Neural progenitor cell (in vitro differentiated cells): Measurements from ENCODE around the gene ATF6. TPM values are rescaled to one million over a fixed set of nuclear protein-coding genes. Genes with fewer than 3 reads are reported as not detected.

Experiments
- DNase-seq: peaks from one replicate; pipeline ENCODE4 v3.0.0-alpha.2; 2016; ENCODE audit warnings: low spot score
- H2AFZ ChIP-seq: fragments of 200-600 bp; sonication (generic); replicated peaks from 2 replicates; pipeline ENCODE4 v1.6.1; 2016; ENCODE audit warnings: antibody characterized with exemption
- H3F3A ChIP-seq: fragments of 200-600 bp; sonication (generic); 2 replicates; pipeline ENCODE4 v1.6.1; 2016; ENCODE audit warnings: antibody characterized with exemption, low read depth
- H3K27ac ChIP-seq: fragments of 200-600 bp; sonication (generic); 2 replicates; pipeline ENCODE4 v1.5.1; 2016; ENCODE audit warnings: mild to moderate bottlenecking
- H3K27me3 ChIP-seq: fragments of 200-600 bp; sonication (generic); 2 replicates; pipeline ENCODE4 v1.6.1; 2016; ENCODE audit warnings: mild to moderate bottlenecking, moderate library complexity
- H3K36me3 ChIP-seq: fragments of 200-600 bp; sonication (generic); 2 replicates; pipeline ENCODE4 v1.5.1; 2016
- H3K4me1 ChIP-seq: fragments of 200-600 bp; sonication (generic); 2 replicates; pipeline ENCODE4 v1.6.1; 2016; ENCODE audit warnings: mixed run types
- H3K4me2 ChIP-seq: fragments of 200-600 bp; sonication (generic); 2 replicates; pipeline ENCODE4 v1.6.1; 2016
- H3K4me3 ChIP-seq: fragments of 200-600 bp; sonication (generic); 2 replicates; pipeline ENCODE4 v1.5.1; 2016
- H3K79me2 ChIP-seq: fragments of 200-600 bp; sonication (generic); 2 replicates; pipeline ENCODE4 v1.6.1; 2016; ENCODE audit warnings: low read depth
- H3K9ac ChIP-seq: fragments of 200-600 bp; sonication (generic); 2 replicates; pipeline ENCODE4 v1.6.1; 2016
- H3K9me3 ChIP-seq: fragments of 200-600 bp; sonication (generic); 2 replicates; pipeline ENCODE4 v1.5.1; 2016; ENCODE audit warnings: low read depth
- H4K20me1 ChIP-seq: fragments of 200-600 bp; sonication (generic); 2 replicates; pipeline ENCODE4 v1.6.1; 2016; ENCODE audit warnings: low read depth
- H3K27ac Mint-ChIP-seq: 3 replicates; pipeline ENCODE4 v1.8.0; 2021; ENCODE audit warnings: mixed read lengths
- H3K27me3 Mint-ChIP-seq: 2 replicates; pipeline ENCODE4 v1.8.0; 2022; ENCODE audit warnings: low read depth, mild to moderate bottlenecking, inconsistent platforms, moderate library complexity, mixed read lengths; ENCODE audit not compliant: insufficient read depth
- H3K36me3 Mint-ChIP-seq: 3 replicates; pipeline ENCODE4 v1.8.0; 2021; ENCODE audit warnings: mixed read lengths
- H3K4me1 Mint-ChIP-seq: 3 replicates; pipeline ENCODE4 v1.8.0; 2021; ENCODE audit warnings: mixed read lengths
- H3K4me3 Mint-ChIP-seq: 3 replicates; pipeline ENCODE4 v1.8.0; 2021; ENCODE audit warnings: mild to moderate bottlenecking, moderate library complexity, mixed read lengths
- H3K9me3 Mint-ChIP-seq: 3 replicates; pipeline ENCODE4 v1.8.0; 2020; ENCODE audit warnings: mixed read lengths
- EZH2 ChIP-seq: fragments of 200-600 bp; sonication (generic); IDR thresholded peaks from 2 replicates; pipeline ENCODE4 v1.6.1; 2017; ENCODE audit warnings: antibody characterized with exemption, mild to moderate bottlenecking, moderate library complexity
- EZH2phosphoT487 ChIP-seq: fragments of 200-600 bp; sonication (generic); IDR thresholded peaks from 2 replicates; pipeline ENCODE4 v1.6.1; 2017; ENCODE audit warnings: antibody characterized with exemption
- total RNA-seq: library from RNA; depleted of rRNA; stranded (reverse); fragments of >200 nt; gene quantifications from 2 replicates; pipeline ENCODE4 v1.2.3, GENCODE V29; 2015; ENCODE audit warnings: low replicate concordance
- TF ChIP-seq, protein P1 (sequence below): fragments of 200-600 bp; sonication (generic); IDR thresholded peaks from 2 replicates; pipeline ENCODE4 v1.5.1; 2017; ENCODE audit warnings: antibody characterized with exemption, mild to moderate bottlenecking

ATF6 gene
- total RNA-seq, 1 donor from 2014 or later: 31.7 TPM

DNA sequence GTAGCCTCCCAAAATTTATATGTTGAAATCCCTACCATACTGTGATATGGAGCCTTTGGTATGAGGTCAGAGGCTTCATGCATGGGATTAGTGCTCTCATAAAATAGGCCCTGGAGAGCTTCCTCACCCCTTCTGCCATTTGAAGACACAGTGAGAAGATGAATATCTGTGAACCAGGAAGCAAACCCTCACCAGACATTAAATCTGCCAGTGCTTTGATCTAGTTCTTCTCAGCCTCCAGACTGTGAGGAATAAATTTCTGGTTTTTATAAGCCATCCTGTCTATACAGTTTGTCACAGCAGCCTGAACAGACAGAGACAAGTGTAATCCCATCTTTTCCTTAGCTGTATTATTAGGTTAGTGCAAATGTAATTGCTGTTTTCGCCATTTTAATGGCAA is 169.1 kb downstream of the ATF6 start:
- no peak overlapping the region for H3K9ac ChIP-seq
- H3K4me3 ChIP-seq: no peak overlapping the region
- Mint-ChIP-seq H3K4me3 (no peak overlapping the region), H3K9me3 (no peaks in the 10 kb centered on the region), H3K36me3 (peaks cover 3% of the 10 kb centered on the region), H3K27me3 (no peaks in the 10 kb centered on the region), H3K4me1 (no peaks in the 10 kb centered on the region), H3K27ac (no peak overlapping the region)
- no peak overlapping the region for H3K4me2 ChIP-seq
- no peaks in the 10 kb centered on the region for H3K27me3 ChIP-seq
- no peaks in the 10 kb centered on the region for H3K4me1 ChIP-seq
- H3K9me3 ChIP-seq: no peaks in the 10 kb centered on the region
- H4K20me1 ChIP-seq: no peaks in the 10 kb centered on the region
- H3F3A ChIP-seq: no peaks in the 10 kb centered on the region
- H3K36me3 ChIP-seq: no peaks in the 10 kb centered on the region
- no peak overlapping the region for H2AFZ ChIP-seq
- TF ChIP-seq, protein P1, sequence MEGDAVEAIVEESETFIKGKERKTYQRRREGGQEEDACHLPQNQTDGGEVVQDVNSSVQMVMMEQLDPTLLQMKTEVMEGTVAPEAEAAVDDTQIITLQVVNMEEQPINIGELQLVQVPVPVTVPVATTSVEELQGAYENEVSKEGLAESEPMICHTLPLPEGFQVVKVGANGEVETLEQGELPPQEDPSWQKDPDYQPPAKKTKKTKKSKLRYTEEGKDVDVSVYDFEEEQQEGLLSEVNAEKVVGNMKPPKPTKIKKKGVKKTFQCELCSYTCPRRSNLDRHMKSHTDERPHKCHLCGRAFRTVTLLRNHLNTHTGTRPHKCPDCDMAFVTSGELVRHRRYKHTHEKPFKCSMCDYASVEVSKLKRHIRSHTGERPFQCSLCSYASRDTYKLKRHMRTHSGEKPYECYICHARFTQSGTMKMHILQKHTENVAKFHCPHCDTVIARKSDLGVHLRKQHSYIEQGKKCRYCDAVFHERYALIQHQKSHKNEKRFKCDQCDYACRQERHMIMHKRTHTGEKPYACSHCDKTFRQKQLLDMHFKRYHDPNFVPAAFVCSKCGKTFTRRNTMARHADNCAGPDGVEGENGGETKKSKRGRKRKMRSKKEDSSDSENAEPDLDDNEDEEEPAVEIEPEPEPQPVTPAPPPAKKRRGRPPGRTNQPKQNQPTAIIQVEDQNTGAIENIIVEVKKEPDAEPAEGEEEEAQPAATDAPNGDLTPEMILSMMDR: no peak
- TF ChIP-seq EZH2: no peak
- TF ChIP-seq EZH2phosphoT487: no peak
- no peaks in the 10 kb centered on the region for H3K79me2 ChIP-seq
- no peak for DNase-seq
- no peak overlapping the region for H3K27ac ChIP-seq

DNA sequence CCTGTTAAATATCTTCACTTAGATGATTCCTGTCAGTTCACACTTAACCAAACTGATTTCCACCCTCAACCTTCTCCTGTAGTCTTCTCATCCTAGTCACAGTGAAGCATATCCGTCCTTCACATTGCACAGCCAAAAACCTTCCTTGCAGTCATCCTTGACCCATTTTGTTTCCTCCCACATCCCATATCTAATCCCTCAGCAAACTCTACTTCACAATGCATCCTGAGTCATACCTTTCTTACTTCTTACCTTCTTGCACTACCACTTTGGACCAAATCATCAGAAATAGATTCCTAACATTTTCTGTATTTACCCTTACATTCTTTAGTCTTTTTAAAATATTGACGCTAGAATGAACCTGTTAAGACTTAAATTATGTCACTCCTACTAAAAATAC is 170.7 kb downstream of the ATF6 start:
- Histone ChIP-seq H3F3A (no peaks in the 10 kb centered on the region), H3K4me1 (peaks cover 7% of the 10 kb centered on the region), H4K20me1 (no peaks in the 10 kb centered on the region), H3K27ac (no peak overlapping the region), H2AFZ (no peak overlapping the region), H3K79me2 (no peaks in the 10 kb centered on the region), H3K4me2 (no peak overlapping the region), H3K27me3 (no peaks in the 10 kb centered on the region), H3K9me3 (no peaks in the 10 kb centered on the region), H3K4me3 (no peak overlapping the region), H3K36me3 (no peaks in the 10 kb centered on the region), H3K9ac (no peak overlapping the region)
- peaks cover 3% of the 10 kb centered on the region for H3K36me3 Mint-ChIP-seq
- H3K4me1 Mint-ChIP-seq: no peaks in the 10 kb centered on the region
- no peak overlapping the region for H3K27ac Mint-ChIP-seq
- no peaks in the 10 kb centered on the region for H3K27me3 Mint-ChIP-seq
- H3K4me3 Mint-ChIP-seq: no peak overlapping the region
- TF ChIP-seq, protein P1: no peak
- TF ChIP-seq EZH2phosphoT487 (no peak), EZH2 (no peak)
- DNase-seq: no peak
- H3K9me3 Mint-ChIP-seq: no peaks in the 10 kb centered on the region

DNA sequence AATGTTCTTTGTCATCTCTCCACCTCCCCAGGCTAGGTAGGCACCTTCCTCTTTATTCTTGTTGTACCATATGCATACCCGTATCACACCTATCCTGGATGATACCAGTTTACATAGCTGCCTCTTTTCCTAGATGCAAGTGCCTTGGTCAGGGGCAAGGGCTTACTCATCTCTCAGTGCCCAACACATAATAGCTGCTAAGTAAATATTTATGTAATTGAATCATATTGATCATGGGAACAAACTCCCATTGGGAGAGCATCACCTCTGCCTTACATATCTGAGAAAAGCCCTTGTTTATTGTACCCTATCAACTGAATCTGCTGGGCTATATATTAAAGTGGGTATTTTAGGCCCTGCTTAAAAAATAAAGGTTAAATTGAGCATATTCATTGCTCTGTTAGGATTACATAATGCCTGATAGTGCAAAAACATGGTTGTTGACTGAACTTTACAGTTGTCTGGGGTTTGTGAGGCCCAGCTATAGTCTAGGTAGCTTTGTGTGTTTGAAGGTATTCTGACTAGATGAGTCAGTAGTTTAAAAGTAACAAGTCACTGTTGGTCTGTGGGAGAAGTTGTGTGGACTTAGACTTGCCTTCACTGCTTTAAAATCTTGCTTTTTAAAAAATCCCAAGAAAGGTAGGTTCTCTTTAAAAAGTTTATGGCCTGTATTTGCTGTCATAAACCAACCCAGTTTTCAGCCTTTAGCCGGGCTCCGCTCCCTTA is 174.9 kb downstream of the ATF6 start:
- no peak for DNase-seq
- Histone ChIP-seq H3K36me3 (no peaks in the 10 kb centered on the region), H4K20me1 (no peaks in the 10 kb centered on the region), H3K79me2 (no peaks in the 10 kb centered on the region), H2AFZ (no peak overlapping the region), H3K9ac (no peak overlapping the region), H3K4me2 (no peak overlapping the region), H3F3A (no peaks in the 10 kb centered on the region), H3K4me3 (no peak overlapping the region), H3K4me1 (peaks cover 7% of the 10 kb centered on the region), H3K9me3 (no peaks in the 10 kb centered on the region), H3K27me3 (no peaks in the 10 kb centered on the region), H3K27ac (no peak overlapping the region)
- H3K27me3 Mint-ChIP-seq: no peaks in the 10 kb centered on the region
- TF ChIP-seq, protein P1: no peak
- no peak for TF ChIP-seq EZH2phosphoT487
- TF ChIP-seq EZH2: no peak
- H3K4me1 Mint-ChIP-seq: peaks cover 3% of the 10 kb centered on the region
- H3K4me3 Mint-ChIP-seq: no peak overlapping the region
- H3K36me3 Mint-ChIP-seq: peaks cover 7% of the 10 kb centered on the region
- no peaks in the 10 kb centered on the region for H3K9me3 Mint-ChIP-seq
- H3K27ac Mint-ChIP-seq: no peak overlapping the region
